Activated CD8-positive, alpha-beta memory T cell treated with anti-CD3 and anti-CD28 coated beads, Interleukin-2, amount 50 U/mL, for 24 hours (primary cell): Measurements from ENCODE around the gene ARHGEF17.

Experiments
- DNase-seq: peaks from one replicate; pipeline ENCODE4 v3.0.0-alpha.2; 2020; ENCODE audit errors: extremely low read depth

ARHGEF17 gene

GRCh38 chr11:73406619-73407018 lies 98.5 kb downstream of the ARHGEF17 start:
- DNase-seq, result no peak

GRCh38 chr11:73409431-73409830 lies 101.4 kb downstream of the ARHGEF17 start:
- no peak for DNase-seq

DNA sequence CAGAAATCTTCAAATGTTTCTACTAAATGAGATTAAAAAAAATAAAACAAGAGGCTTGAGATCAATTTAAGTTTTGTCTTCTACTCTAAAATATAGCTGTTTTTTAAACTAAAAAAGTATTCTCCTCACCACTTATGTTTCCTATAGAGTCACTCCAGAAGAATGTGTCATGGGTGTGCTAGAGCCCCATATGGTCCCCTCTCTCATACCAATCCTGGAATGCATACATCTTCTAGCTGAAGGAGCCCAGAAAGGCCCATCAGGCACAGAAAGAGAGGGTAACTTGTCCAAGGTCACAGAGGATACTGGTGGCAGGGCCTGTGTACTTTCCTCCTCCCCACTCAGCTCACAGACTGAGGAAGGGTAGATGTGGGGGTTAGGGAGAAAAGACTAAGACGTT lies 102.6 kb downstream of the ARHGEF17 start:
- DNase-seq, result no peak

DNA sequence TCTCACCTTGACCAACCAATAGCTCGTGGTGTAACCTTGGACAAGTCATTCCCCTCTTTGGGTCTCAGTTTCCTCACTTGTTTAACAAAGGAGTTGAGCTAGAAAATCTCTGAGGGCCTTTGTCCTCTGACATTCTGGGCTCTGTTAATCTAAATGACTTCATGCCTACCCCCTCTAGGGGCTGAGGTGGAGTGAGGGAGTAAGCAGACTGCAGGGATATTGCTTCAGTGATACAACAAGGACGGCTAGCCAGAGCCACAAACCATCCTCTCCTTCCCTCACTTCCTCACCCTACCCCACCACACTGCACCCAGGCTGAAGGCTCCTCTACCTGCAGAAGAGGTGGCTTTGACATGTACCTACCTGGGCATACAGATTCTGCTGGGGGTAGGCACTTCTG lies 103.0 kb downstream of the ARHGEF17 start:
- no peak for DNase-seq

DNA sequence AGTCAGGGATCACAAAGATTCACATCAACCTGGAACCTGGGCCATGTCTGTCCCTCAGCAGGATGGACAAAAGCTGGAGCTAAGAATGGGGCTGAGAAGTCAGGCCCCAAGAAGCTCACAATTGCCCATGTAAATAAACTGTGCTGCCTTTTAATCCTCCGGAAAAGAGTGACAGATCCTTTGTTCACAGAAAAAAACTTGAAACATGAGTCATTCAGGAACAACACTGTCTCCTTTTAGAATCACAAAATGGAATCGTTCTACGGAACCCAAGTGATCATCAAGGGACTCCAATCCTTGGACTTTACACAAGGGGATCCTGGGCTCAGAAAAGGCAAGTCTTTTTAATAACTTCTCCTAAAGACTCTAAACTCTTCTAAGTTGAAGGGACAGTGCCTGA lies 104.2 kb downstream of the ARHGEF17 start:
- no peak for DNase-seq

- no peak for DNase-seq
Measured at GRCh38 chr11:73413256-73413655, 105.2 kb downstream of the ARHGEF17 start.

DNA sequence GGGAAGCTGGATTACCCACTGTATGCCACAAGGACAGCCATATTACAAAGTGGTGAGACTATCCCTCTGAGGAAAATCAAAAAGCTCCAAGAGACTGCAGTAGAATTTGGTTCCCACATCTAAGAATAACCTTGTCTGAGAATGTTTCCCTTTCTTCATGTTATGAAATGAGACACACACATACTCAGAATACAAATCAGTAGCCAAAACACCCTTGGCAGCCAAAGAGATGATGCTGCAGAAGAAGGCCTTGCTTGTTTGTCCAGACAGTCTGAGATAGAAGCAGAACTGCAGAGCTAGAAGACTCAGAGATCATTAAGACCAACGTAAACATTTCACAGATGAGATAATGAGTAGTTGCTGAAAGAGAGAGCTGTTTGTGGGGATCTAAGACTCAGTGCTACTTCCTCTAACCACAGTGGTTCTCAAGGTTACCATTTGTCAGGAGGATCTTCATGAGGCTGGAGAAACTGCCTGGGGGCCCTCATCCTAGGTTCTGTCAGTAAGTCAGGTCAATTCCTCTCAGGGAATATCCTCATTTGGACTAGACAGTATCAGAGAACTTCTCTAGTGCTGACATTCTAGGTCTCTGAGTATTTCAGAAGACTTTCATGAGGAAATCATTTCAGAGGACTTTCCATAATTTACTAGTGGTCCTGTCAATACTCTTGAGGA lies 107.0 kb downstream of the ARHGEF17 start:
- no peak for DNase-seq

DNA sequence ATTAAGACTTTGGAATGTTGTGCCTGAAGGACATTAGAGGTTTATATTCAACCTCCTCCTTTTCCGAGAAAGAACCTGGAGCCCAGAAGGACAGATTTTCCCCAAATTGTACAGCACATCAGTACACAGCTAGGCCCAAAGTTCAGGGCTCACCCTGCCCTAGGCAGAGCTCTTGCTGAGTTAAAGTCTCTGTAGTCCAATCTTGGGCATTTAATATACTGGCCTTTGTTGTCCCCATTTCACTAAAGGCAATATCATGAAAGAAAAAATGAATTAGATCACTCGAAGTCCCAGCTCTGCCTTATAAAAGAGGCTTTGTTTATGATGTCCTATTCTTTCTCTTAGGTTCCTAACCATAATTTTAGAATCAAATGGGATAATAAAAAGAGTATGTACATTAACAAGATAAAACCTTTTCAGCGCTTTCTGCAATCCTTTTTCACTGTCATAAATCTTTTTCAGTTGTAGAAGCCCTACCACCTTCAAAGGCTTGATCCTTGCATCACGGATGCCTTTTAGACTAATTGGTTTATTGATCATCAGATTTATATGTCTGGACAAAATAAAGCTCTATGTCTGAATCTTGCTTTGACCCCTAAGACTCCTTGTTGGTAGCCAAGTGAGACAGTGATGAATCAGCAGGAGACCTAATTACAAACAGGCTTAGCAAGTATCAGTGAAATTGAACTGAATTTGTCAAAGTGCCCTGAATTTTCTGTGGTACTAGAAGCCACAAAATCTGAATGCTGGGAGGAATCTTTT lies 108.0 kb downstream of the ARHGEF17 start:
- DNase-seq, result no peak

GRCh38 chr11:73416786-73417185 lies 108.7 kb downstream of the ARHGEF17 start:
- DNase-seq, result no peak
